Brain microvascular endothelial cell (primary cell): ENCODE data around the gene MARK3.

Experiments used
- DNase-seq: peaks from one replicate; pipeline ENCODE4 v3.0.0-alpha.2; 2020
- H3K27ac ChIP-seq: fragments of 250-450 bp; sonication (Bioruptor Pico); 2 replicates; pipeline ENCODE4 v1.5.1; 2020; ENCODE audit warnings: mild to moderate bottlenecking, moderate library complexity
- H3K27me3 ChIP-seq: fragments of 250-450 bp; sonication (Bioruptor Pico); replicated peaks from 2 replicates; pipeline ENCODE4 v1.5.1; 2020; ENCODE audit warnings: mild to moderate bottlenecking
- H3K36me3 ChIP-seq: fragments of 250-450 bp; sonication (Bioruptor Pico); replicated peaks from 2 replicates; pipeline ENCODE4 v1.5.1; 2020; ENCODE audit warnings: mild to moderate bottlenecking
- H3K4me3 ChIP-seq: 2 replicates; pipeline ENCODE4 v1.5.1; 2011; ENCODE audit warnings: low read depth, mild to moderate bottlenecking, control low read depth, low read length, moderate library complexity
- in situ Hi-C: cut with HindIII; loops from 2 replicates; pipeline ENCODE4 v1.10.0; 2017; ENCODE audit warnings: low sequenced_read_pairs, low pct_ligation_motif_present
- TF ChIP-seq, protein P1 (sequence below): IDR thresholded peaks from 2 replicates; pipeline ENCODE4 v1.5.1; 2011; ENCODE audit warnings: low read depth, mild to moderate bottlenecking, moderate library complexity, low read length, control low read depth, inconsistent platforms; ENCODE audit errors: missing control alignments

MARK3 gene

DNA sequence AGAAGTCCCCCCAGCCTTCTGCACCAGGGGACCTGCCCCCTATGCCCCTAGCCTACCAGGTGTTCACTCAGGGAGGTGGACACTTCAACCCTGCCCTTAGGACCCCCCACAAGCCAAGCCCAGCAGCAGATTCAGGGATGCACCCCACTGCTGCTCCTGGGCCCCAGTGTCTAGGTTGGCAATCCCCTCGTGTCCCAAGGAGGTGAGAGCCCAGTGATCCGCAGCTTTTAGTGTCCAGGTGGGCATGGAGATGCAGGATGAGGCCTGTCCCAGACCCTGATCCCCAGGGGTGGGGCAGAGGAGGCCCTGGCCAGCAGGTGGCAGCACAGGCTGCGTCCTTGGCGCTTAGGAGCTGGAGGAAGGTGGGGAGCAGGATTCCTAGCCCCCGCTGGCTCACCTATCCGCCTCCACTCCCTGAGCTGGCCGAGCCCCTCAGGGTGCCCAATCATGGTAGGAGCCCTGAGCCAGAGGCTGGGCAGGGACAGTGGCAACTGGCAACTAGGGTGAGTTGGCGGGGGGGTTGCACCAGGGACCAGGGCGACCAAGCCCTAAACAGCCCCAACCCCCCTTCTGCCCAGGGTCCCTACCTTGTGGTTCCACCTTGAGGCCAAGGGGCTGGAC is 133.3 kb downstream of the MARK3 start:
- TF ChIP-seq, protein P1, sequence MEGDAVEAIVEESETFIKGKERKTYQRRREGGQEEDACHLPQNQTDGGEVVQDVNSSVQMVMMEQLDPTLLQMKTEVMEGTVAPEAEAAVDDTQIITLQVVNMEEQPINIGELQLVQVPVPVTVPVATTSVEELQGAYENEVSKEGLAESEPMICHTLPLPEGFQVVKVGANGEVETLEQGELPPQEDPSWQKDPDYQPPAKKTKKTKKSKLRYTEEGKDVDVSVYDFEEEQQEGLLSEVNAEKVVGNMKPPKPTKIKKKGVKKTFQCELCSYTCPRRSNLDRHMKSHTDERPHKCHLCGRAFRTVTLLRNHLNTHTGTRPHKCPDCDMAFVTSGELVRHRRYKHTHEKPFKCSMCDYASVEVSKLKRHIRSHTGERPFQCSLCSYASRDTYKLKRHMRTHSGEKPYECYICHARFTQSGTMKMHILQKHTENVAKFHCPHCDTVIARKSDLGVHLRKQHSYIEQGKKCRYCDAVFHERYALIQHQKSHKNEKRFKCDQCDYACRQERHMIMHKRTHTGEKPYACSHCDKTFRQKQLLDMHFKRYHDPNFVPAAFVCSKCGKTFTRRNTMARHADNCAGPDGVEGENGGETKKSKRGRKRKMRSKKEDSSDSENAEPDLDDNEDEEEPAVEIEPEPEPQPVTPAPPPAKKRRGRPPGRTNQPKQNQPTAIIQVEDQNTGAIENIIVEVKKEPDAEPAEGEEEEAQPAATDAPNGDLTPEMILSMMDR: peak; percentile 93
- no peak for DNase-seq
- Histone ChIP-seq H3K36me3 (no peaks in the 10 kb centered on the region), H3K27me3 (peaks cover 11% of the 10 kb centered on the region), H3K4me3 (no peak overlapping the region), H3K27ac (no peak overlapping the region)
- in situ Hi-C loops: no loop called here

DNA sequence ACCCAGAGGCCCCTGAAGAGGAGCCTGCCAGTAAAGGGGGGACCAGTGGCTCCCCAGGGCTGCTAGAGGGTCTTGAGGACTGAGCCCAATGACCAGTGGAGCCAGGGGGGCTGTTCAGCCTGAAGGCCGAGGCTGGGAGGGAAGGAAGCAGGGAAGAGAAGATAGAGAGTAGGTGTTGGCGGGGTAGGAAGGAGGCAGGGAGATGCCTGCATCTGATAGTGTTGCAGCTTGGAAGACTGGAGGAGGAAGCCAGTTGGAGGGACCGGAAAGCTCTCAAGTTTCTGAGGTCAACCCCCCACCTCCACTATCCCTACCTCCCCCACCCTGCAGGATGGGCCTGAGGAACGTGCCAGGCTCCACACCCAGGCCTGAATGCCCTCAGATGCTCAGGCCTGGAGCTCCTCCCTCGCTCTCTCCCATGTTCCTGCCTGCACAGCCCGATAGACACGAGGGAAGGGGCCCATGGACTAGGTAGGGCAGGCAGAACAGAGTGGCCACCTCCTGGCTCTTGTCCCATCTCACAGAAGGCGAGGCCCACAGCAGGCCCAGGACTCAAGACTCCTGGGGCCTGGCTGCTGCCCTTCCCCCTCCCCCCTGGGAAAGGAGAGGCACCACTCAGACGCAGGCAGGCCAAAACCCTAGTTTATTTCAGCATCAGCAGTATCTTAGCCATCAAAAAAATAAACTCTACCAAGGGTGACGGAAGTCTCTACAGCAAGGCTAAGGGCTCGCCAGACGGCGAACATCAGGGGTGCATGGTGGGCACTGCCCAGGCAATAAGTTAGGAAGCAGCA is 134.0 kb downstream of the MARK3 start:
- no peak overlapping the region for H3K27ac ChIP-seq
- TF ChIP-seq, protein P1: no peak
- peaks cover 11% of the 10 kb centered on the region for H3K27me3 ChIP-seq
- DNase-seq: no peak
- in situ Hi-C loops: no loop called here
- H3K36me3 ChIP-seq: no peaks in the 10 kb centered on the region
- no peak overlapping the region for H3K4me3 ChIP-seq

DNA sequence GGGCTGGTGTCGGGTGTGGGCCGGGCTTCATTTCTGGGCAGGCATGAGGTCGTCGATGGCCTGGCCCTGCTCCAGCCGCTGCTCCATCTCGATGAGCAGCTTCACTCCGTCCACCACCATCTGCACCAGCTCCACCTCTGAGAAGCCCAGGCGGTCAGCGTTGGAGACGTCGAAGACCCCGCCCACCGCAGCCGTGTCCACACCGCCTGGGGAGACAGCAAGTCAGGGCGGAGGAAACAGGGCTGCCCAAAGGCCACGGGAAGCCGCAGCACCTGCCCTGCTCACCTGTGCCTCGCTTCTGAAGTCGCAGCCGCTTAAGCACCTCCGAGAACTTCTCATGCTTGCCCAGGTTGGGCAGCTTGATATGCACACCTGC is 134.6 kb downstream of the MARK3 start:
- no peak overlapping the region for H3K4me3 ChIP-seq
- TF ChIP-seq, protein P1: no peak

DNA sequence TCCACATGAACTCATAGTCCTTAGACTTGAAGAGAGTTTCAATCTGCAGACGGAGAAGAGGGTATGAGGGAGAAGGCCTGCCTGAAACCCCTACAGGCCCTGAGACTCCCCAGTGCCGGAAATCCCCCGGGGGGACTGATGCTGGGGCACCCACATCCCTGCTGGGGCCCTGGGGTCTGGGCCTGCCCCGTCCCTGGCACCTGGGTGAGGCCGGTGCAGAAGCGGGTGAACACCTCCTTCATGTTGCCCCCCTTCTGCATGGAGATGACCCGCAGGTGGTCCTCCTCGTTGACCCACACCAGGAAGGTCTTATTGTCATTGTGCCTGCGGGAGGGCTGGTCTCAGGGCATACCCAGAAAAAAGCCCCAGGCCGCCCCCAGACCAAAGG is 135.0 kb downstream of the MARK3 start:
- Histone ChIP-seq H3K4me3 (no peak overlapping the region), H3K27me3 (peaks cover 11% of the 10 kb centered on the region), H3K36me3 (no peaks in the 10 kb centered on the region), H3K27ac (no peak overlapping the region)
- DNase-seq: no peak
- TF ChIP-seq, protein P1: no peak
- in situ Hi-C loops: no loop called here

More for the DNA sequence above, 134.6 kb downstream of the MARK3 start:
- Histone ChIP-seq H3K36me3 (no peaks in the 10 kb centered on the region), H3K27ac (no peak overlapping the region), H3K27me3 (peaks cover 11% of the 10 kb centered on the region)
- in situ Hi-C loops: no loop called here
- DNase-seq: no peak

DNA sequence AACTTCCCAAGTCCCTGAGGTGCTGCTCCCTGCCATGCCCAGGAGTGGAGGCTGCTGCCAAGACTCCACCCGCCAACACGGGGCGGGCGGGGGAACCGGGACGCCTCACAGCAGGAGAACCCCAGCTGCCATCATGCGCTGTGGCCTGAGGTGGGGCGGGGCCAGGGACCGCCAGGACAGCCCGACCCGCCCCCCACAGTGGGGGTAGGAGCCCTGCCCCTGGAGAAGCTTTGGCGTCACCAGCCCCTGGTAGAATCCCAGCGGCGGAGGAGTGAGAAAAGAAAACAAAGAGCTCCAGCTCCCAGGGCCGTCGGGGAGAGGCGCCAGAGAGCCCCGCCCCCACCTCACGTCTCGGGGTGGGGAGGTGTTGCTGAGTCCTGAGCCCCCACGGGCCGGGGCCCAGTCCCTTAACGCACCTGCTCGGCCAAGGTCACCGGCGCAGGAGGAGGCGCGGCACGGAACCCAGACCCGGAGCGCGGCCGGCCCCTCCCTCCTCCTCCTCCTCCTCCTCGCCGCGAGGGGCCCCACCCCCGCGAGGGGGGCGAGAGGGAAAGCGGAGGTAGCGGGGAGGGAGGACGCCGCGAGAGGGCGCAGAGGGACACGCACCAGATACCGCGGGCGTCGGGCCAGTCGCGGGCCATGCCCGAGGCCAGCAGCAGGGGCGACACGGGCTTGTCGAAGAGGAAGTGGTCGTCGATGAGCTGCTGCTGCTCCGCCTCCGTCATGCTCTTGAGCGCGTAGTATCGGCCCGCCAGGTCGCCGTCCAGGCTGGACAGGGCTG is 135.6 kb downstream of the MARK3 start:
- Histone ChIP-seq H3K36me3 (no peaks in the 10 kb centered on the region), H3K27me3 (peaks cover 11% of the 10 kb centered on the region), H3K27ac (no peak overlapping the region), H3K4me3 (peak overlapping the region; percentile 31)
- in situ Hi-C loops: no loop called here
- DNase-seq: peak; percentile 47
- TF ChIP-seq, protein P1: peak; percentile 57
